Stimulated activated CD8-positive, alpha-beta memory T cell treated with anti-CD3 and anti-CD28 coated beads, Interleukin-7, amount 100 ng/mL, for 24 hours (primary cell): ENCODE measurements around the gene SCUBE3.

Experiments
- DNase-seq: peaks from one replicate; pipeline ENCODE4 v3.0.0-alpha.2; 2020; ENCODE audit warnings: low read depth

Gene SCUBE3

GRCh38 chr6:35181933-35182612 is 31.7 kb upstream of the SCUBE3 start:
- DNase-seq, result no peak

DNA sequence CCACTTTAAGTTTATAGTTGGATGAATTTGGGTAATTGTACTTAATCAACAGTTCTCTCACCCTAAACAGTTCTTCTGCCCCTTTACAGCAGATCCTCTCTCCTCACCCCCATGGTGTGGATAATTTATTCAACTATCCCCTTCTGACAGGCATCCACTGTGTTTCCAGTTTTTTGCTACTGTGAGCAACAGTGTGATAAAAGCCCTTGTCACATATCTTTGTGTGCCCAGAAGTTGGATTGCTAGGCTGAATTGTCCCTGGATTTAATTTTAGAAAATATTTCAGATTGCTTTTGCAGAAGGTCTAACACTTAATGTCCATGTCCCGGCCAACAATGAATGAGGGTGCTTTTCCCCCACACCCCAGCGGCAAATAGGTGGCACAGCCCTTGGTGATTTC is 30.5 kb upstream of the SCUBE3 start:
- DNase-seq, result no peak

GRCh38 chr6:35183935-35184334 is 29.8 kb upstream of the SCUBE3 start:
- DNase-seq, result no peak

GRCh38 chr6:35184580-35185301 is 29.0 kb upstream of the SCUBE3 start:
- no peak for DNase-seq

DNA sequence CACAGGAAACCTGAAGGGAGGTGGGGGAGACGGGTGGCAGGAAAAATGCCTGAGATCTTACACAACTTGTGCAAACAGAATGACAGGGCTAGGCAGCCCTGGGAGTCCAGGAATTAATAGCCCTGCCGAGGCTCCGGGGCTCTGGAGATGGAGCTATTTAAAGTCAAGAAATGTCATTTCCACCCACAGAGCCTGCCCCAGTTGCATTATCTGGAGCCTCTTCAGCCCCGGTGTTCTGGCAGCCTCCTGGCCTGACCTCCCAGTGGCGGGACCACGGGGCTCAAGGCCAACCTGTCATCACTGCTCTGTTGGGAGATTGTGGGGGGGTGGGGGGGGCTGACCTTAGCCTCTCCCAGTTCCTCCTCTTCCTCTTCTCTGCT is 28.5 kb upstream of the SCUBE3 start:
- DNase-seq, result no peak

GRCh38 chr6:35185971-35186370 is 27.8 kb upstream of the SCUBE3 start:
- DNase-seq, result no peak

- DNase-seq, result no peak
Measured at GRCh38 chr6:35186571-35186970, 27.2 kb upstream of the SCUBE3 start.

GRCh38 chr6:35188886-35189285 is 24.9 kb upstream of the SCUBE3 start:
- no peak for DNase-seq

DNA sequence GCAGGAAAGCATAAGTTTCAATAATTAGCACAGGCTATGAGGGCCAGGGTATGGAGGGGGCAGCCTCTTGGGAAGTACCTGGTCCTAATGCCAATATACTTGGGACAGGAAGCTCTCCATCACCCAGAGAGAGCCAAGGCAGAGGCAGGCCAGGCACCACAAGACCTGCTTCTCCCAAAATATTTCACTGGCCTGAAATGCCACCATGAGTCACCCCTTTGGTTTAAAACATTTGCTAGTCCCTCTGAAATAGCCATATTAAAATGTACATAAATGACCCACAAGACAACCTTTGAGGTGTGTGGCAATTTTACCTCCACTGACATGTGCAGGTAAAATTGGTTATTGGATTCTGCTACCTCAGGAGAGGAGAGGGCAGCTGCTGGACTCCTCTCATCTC is 23.4 kb upstream of the SCUBE3 start:
- no peak for DNase-seq

DNA sequence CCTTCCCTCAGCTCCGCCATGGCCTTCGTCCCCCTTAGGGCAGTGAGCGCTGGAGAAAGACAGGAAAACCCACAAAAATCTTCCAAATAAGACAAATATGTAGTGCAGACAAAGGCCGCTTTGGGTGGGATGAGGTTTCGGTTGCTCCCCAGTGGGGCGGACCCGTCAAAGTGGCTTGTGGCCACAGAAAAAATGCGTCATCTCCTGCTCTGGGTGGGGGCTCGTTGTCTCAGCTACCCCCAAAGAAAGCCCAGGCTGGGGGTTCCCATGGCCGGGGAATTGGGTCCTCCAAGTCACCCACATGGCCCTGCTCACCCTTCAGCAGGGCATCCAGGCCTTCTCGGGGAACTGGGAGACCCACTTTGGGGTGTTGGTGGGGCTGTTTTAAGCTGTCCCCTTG is 21.9 kb upstream of the SCUBE3 start:
- DNase-seq, result no peak

DNA sequence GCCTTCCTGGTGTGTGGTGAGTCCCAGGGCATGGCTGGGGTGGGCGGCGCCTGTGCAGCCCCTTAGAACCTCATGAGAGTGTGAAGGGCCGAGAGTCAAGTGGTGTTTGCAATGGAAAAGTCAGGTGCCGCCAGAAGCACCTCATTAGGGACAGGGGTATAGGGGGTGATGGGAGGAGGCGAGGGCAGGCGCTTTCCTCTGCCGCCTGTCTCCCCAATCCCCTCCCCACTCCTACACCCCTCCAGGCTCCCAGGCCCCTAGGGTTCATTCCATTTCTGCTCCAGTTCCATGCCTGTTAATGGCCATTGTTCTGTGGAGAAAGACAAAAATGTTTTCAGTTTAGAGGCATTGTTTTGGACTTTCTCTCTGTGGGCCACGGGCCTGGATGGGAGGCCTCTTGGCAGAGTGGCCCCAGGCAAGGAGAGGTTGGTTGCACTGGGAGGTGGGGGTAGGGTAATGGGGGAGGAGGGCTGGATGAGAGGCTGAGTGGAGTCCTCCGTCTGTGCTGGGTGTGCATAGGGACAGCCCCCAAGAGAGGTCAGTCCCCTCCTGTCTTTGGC is 21.4 kb upstream of the SCUBE3 start:
- DNase-seq, result no peak

GRCh38 chr6:35194390-35194789 is 19.4 kb upstream of the SCUBE3 start:
- DNase-seq, result no peak

- DNase-seq, result no peak
Measured at GRCh38 chr6:35195120-35195780, 18.5 kb upstream of the SCUBE3 start.

DNA sequence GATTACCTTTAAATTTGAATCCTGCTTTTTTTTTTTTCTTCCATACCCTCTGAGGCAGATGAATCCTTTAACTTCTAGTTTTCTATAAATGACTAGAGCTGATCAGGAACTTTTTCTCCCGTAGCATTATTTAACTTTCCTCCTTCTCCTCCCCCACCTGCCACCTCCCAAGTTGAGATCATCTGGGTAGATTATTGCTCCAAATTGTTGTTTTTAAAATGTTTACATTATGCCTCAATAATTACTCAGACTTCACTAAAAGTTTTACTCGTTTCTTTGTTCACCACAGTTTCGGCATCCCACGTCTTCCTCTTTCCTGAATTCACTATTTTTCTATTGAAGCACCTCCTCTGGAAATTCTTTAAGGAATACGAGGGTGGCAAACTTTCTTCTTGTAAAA is 16.6 kb upstream of the SCUBE3 start:
- no peak for DNase-seq

- DNase-seq, result no peak
Measured at GRCh38 chr6:35199866-35200265, 13.9 kb upstream of the SCUBE3 start.

DNA sequence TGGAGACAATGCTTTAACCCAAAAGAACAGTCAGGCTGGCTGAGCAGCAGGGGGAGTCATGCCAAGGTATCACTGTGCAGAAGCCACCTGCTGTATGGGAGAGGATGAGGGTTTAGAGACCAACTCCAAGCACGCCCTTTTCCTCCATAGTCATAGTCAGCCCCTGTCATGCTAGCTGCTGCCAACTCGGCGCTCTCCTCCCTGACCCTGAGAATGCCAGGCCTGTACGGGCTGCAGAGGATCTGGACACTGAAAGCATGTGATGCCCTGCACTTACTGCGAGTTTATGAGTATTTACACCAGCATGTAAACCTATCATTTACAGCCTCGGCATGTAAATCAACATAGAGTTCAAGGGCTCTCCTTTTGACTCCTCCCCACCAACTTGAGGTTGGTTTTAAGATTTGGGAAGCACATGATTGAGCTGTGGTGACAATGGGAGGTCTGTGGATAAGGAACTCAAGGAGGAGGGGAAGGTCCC is 11.7 kb upstream of the SCUBE3 start:
- no peak for DNase-seq

- DNase-seq, result no peak
Measured at GRCh38 chr6:35203152-35203670, 10.5 kb upstream of the SCUBE3 start.

GRCh38 chr6:35203680-35204079 is 10.1 kb upstream of the SCUBE3 start:
- DNase-seq, result no peak

DNA sequence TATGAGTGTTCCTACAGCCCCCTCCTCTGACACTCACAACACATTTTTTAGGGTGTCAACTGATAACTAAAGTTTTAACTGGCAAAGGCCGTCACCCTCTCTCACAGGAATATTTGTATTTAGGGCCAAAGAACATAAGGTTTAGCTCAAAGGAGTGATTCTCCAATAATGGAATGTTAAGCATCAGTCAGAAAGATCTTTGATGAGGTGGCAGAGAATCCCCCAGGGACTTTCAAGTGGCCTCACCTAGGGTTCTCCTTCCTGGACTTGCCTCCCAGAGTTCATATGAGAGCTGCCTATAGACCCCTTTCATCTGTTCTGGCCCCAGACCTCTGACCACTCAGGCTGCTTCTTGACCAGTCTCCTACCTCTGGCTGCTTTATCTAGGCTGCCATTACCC is 7.4 kb upstream of the SCUBE3 start:
- no peak for DNase-seq

GRCh38 chr6:35208419-35208818 is 5.3 kb upstream of the SCUBE3 start:
- no peak for DNase-seq

DNA sequence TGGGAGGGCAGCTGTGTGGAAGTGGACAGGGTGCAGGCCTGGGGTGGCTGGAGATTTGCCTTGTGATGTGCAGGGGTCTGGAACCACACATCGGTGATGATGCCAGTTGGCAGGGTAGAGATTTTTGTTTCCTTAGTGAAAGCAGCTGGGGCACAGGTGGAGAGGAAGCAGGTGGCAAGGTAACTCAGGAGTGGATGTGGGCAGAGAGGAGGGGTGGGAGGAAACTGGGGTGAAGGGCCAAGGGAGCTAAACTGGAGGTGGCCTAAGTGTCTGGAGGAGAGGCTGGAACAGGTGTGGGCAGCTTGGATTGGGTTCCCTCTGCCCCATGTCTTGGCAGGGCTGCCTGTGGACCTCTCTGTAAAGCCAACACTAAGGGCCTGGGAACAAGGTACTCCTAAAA is 4.7 kb upstream of the SCUBE3 start:
- no peak for DNase-seq

GRCh38 chr6:35209622-35210247 is 4.0 kb upstream of the SCUBE3 start:
- no peak for DNase-seq
